Activated CD4-positive, alpha-beta T cell treated with anti-CD3 and anti-CD28 coated beads, Interleukin-2, amount 50 U/mL, for 16 hours (primary cell): ENCODE data around the gene INTS2.
"Not testable (repeated sequence)": the region's sequence is repeated elsewhere in the genome, so short reads cannot be mapped to it uniquely, and the experiment has no call there.

Experiments used
- DNase-seq: peaks from one replicate; pipeline ENCODE4 v3.0.0-alpha.2; 2020

Gene INTS2

GRCh38 chr17:61895391-61895790, 32.4 kb downstream of the INTS2 start:
- no peak for DNase-seq

GRCh38 chr17:61894310-61894709, 33.5 kb downstream of the INTS2 start:
- not testable (repeated sequence) for DNase-seq

DNA sequence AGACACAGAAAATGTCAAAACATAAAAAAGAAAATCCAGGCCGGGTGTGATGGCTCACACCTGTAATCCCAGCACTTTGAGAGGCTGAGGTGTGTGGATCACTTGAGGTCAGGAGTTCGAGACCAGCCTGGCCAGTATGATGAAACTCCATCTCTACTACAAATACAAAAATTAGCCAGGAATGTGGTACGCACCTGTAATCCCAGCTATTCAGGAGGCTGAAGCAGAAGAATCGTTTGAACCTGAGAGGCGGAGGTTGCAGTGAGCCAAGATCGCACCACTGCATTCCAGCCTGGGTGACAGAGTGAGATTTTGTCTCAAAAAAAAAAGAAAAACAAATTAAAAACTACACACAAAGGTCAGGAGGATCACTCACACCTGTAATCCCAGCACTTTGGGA, 40.0 kb downstream of the INTS2 start:
- not testable (repeated sequence) for DNase-seq

GRCh38 chr17:61885865-61886264, 41.9 kb downstream of the INTS2 start:
- not testable (repeated sequence) for DNase-seq

GRCh38 chr17:61884864-61885263, 42.9 kb downstream of the INTS2 start:
- no peak for DNase-seq

DNA sequence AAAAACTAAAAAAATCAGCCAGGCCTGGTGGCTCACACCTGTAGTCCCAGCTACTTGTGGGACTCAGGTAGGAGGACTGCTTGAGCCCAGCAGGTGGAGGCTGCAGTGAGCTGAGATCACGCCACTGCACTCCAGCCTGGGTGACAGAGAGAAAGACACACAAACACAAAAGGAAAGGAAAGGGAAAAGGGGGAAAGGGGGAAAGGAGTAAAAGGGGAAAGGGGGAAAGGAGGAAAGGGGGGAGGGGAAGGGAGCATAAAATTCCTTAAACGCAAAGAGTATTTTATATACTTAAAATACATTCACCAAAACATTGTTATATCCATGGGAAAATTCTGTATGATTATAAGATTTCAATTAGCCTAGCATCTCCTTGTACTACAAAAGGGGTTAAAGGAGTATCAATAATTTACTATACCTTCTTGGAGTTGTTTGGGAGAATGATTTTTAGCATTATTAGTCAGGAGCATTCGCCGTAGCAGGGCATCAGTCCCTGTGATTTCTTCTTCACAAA, 47.1 kb downstream of the INTS2 start:
- no peak for DNase-seq

GRCh38 chr17:61878984-61879612, 48.7 kb downstream of the INTS2 start:
- no peak for DNase-seq

GRCh38 chr17:61878520-61878919, 49.3 kb downstream of the INTS2 start:
- no peak for DNase-seq

GRCh38 chr17:61877837-61878236, 49.9 kb downstream of the INTS2 start:
- DNase-seq: no peak

GRCh38 chr17:61875804-61876203, 52.0 kb downstream of the INTS2 start:
- DNase-seq: no peak

DNA sequence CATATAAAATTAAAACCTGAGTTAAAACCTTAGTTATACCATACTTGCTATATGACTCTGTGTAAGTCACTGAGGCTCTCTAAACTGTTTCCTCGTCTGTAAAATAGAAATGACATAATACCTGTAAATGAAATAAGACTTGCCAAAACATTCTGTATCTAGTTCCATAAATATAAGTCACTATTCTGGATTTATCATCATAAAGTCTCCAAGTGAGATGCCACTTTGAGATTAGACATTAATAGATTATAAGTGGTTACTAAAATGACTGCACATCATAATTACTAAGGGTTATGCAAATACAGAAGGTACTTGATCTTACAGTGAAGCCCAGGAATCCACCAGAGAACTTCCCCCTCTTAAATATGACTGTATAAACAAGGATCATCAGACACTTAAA, 52.5 kb downstream of the INTS2 start:
- DNase-seq: no peak

DNA sequence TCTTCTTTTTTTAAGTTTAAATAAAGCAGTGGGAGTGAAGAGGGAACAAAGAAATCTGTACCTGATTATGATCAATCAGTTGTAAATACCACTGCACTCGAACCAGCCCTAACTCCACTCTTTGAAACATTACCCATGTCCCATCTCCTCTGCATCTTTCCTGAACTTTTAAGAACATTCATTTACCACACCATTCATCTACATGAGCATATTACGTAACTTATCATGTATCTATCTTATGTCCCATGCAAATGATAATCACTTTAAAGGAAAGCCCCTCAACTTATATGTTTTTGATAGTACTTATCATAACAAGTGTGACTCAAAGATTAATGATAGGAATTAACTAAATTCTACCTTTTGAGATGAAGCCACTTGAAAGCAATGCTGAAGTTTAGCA, 53.7 kb downstream of the INTS2 start:
- no peak for DNase-seq

- no peak for DNase-seq
These were observed 55.7 kb downstream of the INTS2 start for GRCh38 chr17:61872099-61872498.

DNA sequence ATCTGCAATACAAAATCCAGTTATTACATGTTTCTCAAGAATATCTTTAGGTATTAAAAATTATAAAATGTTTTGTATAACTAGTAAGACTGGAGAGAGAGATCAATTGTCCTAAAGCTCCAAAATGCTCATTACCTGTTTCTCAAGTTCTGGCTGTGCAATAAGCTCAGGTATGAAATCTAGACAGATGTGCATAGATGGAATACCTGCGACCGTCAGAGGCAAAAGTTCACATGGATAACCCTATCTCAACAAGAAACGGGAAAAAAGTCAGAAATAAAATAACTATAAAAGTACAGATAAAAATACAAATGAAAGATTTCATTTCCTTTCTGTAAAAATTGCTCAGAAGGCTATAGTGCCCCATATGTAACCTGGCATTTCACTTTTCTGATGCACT, 58.6 kb downstream of the INTS2 start:
- DNase-seq: no peak

DNA sequence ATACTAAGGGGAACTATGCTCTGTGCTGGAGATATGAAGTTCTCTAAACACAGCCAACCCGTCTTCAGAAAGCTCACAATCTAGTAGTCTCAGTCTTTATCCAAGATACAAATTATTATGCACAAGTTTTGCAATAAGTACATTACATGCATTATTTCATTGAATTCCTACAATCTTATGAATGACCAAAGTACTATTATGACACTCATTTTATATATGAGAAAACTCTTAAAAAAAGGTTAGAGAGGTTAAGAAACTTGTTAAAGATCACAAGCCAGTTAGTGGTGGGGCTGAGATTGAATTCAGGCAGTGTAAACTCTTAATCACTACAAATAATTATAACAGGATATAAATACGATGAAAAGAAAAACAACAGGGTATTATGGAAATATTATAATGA, 59.7 kb downstream of the INTS2 start:
- no peak for DNase-seq

- DNase-seq: no peak
These were observed 60.7 kb downstream of the INTS2 start for GRCh38 chr17:61867033-61867432.

GRCh38 chr17:61863801-61864126, 64.0 kb downstream of the INTS2 start:
- no peak for DNase-seq

DNA sequence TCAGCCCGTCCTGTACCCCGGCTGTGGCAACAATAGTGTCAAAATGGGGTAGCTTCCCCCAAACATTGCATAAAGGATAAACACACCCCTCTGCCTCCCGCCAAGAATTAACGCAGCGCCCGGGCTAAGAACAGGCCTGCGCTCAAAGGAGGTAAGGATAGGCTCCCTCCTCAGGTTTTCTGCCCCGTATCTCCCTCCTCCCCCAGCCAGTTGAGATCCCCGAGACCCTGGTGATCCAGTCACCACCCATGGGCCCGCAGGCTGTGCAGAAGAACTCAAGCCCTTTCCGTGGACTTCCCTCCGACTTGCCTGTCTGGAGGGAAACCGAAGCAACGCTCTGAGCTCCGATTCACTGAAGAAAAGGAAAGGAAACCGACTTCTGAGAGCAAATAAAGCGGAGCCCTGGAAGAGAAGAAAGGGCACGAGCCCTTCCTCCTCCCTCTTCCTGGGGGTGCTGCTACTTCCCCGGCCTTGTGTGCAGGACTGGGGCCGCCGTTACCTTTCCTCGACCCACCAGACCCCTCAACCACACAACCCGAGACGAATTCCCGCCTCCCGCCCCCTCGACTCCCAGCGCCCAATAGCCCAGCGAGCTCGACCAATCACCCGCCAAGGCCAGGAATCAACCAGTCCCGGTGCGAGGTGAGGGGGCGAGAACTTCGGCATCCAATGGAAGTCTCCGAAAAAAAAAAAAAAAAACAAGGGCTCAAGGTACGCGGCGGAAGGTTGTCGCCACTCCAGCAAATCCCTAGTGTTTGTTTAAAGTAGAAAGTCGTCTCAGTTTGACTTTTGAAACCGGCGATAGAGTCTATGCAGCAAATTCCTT, 64.6 kb downstream of the INTS2 start, which contains the start of gene BRIP1:
TSS of gene BRIP1 (minus strand) at position 554 of the 826 bp plus-strand sequence. CDS start 1,989 bp downstream, outside the sequence.
- DNase-seq: peak; percentile 94

- no peak for DNase-seq
These were observed 65.6 kb downstream of the INTS2 start for GRCh38 chr17:61862105-61862574.

GRCh38 chr17:61860397-61860796, 67.4 kb downstream of the INTS2 start:
- DNase-seq: not testable (repeated sequence)

DNA sequence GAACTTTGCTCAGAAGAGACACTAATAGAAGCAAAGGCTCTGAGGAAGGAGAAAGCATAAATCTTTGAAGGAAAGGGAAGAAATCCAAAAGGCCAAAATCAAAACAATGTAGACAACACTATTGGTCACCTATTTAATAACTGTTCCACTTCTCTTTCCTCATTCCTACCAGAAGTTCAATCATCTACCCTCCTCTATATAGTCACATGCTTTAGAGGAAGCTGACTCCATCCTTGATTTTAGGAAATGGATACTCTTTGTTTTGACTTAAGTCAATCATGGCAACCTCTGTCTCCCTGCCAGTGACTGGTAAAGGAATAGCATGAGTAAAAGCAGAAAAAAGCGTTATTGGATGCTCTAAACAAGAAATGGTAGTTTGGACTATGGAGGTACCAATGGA, 71.7 kb downstream of the INTS2 start:
- DNase-seq: no peak

GRCh38 chr17:61852857-61853256, 74.9 kb downstream of the INTS2 start:
- no peak for DNase-seq

DNA sequence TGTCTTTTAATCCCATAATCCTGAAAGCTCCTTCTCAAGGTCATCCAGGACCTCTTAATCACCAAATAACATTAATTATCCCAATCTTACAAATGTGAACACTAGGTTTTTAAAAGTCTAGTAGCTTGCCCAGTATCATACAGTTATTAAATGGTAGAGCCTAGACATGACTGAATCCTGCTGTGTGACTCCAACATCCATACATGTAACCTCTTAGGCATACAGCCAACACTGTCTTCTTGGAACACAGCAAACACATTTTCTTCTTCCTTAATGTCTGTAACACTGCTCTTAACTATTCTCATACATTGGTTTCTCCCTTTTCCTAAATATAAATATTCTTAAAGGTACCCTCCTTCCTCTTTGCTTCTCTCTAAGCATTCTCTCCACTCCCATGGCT, 78.1 kb downstream of the INTS2 start:
- no peak for DNase-seq

- DNase-seq: no peak
These were observed 78.9 kb downstream of the INTS2 start for GRCh38 chr17:61848896-61849295.
